ENCODE measurements around the gene NOTO. TPM values are rescaled to one million over a fixed set of nuclear protein-coding genes. Genes with fewer than 3 reads are reported as not detected.

Gene NOTO, protein sequence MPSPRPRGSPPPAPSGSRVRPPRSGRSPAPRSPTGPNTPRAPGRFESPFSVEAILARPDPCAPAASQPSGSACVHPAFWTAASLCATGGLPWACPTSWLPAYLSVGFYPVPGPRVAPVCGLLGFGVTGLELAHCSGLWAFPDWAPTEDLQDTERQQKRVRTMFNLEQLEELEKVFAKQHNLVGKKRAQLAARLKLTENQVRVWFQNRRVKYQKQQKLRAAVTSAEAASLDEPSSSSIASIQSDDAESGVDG
- not detected in 2 replicates for total RNA-seq

DNA sequence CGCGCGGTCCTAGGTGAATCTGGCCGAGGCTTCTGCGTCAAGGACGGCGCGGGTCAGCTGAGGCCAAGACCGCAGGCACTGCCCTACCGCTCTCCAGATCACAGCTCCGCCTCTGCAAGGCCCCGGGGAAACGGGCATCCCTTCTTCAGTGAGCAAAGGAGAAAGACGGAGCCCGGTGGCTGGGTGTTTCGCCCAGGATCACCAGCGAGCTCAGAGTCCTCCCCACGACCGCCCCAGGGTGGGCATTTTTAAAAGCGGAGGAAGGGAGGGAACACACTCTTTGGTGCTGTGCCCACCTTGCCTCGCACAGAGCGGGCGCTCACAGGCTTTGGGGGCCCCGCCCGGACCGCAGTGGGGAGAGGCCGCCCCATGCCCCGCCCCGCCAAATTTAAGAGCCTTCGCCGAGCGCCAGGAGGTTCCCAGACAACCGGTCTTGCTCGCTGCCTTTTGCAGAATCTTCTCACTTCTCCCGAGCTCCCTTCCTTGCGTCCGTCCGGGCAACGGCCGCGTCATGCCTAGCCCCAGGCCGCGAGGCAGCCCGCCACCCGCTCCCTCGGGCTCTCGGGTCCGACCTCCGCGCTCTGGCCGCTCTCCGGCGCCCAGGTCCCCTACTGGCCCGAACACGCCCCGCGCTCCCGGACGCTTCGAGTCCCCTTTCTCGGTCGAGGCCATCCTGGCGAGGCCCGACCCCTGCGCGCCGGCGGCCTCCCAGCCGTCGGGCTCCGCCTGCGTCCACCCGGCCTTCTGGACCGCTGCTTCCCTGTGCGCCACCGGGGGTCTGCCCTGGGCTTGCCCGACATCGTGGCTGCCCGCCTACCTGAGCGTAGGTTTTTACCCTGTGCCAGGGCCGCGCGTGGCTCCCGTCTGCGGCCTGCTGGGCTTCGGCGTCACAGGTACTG is at the start of gene NOTO:
NOTO (plus strand) TSS at position 419 of the 899 bp plus-strand sequence; CDS start at position 512, 93 bp downstream.

DNA sequence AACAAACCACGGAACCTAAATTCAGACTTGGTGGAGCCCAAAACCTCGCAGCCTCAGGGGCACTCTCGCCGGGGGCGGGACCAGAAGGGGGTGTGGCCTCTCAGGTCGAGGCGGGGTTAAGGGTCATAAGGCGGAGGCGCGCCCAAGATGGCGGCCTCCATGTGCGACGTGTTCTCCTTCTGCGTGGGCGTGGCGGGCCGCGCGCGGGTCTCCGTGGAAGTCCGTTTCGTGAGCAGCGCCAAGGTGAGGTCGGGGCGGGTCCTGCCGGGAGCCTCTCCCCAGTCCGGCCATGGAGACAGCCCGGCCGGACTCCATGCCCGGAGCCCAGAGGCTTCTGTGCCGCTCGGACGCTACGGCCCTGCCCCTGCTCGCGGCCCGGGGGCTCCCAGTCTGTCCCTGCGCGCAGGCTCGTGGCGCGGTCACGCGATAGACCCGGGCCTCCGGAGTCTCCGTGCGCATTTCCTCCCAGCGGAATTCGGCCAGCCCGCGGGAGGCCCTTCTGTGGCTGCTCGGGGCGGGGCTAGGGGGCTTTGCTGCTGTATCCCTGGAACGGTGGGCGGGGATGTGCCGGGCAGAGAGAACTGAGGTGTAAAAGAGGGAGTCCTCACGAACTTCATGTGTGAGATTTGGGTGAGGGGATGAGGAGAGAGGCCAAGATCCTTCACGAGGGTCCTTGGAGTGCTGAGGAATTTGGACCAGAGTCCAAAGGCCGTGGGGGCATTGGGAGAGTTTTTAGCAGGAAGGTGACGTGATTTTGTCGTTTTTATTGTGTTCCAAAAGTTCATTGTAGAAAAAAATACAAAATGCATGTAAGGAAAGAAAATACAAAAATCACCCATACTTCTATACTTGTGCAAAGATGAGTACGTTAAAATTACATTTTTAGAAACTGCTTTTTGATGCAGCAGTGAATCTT is 12.0 kb downstream of the NOTO start, which contains the start of gene SMYD5:
SMYD5 (plus strand) TSS at position 126 of the 916 bp plus-strand sequence; CDS start at position 148, 22 bp downstream.

DNA sequence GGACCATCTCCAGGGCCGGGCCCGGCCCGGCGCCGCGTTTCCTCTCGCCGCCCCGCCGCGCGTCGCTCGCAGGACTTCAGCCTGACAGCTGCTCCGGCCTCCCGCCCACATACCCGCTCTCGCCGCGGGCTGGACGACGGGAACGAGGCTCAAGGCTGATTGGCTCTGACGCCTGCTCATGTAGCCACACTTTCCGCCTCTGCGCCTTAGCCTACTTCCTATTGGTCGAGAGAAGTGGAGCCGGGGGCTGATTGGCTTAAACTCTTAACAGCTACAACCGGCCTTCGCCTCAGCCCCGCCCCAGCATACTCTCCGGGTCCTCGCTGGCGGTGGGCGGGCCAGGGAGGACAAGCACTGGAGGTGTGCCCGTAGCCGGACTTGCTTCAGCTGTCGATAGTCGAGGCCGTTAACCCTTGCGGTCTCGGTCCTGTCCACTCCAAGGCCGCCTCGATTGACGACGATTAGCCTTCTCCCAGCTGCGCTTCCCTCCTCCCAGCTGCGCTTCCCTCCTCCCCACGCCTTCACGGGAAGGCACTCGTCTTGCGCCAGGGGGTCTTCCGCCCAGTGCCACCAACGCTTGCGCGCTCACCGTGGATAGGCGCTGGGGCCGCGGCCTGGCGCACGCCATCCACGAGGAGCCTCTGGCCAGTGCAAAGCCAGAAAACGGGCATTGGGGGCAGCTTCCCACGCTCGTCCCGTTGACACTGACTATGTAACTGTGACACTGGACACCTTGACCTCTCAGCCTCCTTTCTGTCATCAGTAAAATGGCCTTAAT is 31.0 kb downstream of the NOTO start, which contains the start of gene PRADC1:
PRADC1 (minus strand) TSS at position 86 of the 778 bp plus-strand sequence; CDS start at position 7, 79 bp downstream.

GRCh38 chr2:73233932-73234832 is 31.8 kb downstream of the NOTO start, which contains the start of gene CCT7:
TSS of gene CCT7 (plus strand) at chr2:73234308. CDS start at chr2:73234379, 71 bp downstream.

Other genes with a start within 250 kb of the NOTO start
- 10.5 and 11.1 TPM in 2 replicates for gene SFXN5, start 130.9 kb upstream of the NOTO start, total RNA-seq
- gene RAB11FIP5, start 89.6 kb upstream of the NOTO start, total RNA-seq, result 56.0 and 79.7 TPM in 2 replicates
- gene SMYD5, start 11.7 kb downstream of the NOTO start, total RNA-seq, result 9.4 and 13.8 TPM in 2 replicates
- gene PRADC1, start 30.7 kb downstream of the NOTO start, total RNA-seq, result 17.7 and 28.6 TPM in 2 replicates
- 259 and 307 TPM in 2 replicates for gene CCT7, start 31.7 kb downstream of the NOTO start, total RNA-seq
- gene FBXO41, start 81.9 kb downstream of the NOTO start, total RNA-seq, result under 0.01 and 0.09 TPM in 2 replicates
- under 0.01 TPM in 1 of 2 replicates, not detected in the other for gene EGR4, start 91.0 kb downstream of the NOTO start, total RNA-seq
- gene ALMS1, start 183.3 kb downstream of the NOTO start, total RNA-seq, result 4.4 and 7.1 TPM in 2 replicates

All from dermis lymphatic vessel endothelial cell (primary cell).